GM18519 (cell line): ENCODE measurements around the gene OGFR.

ENCODE experiments used
- ATAC-seq: cut with Tn5 transposase; IDR thresholded peaks from one replicate; pipeline ENCODE4 v1.9.1; 2021; ENCODE audit warnings: mild to moderate bottlenecking, moderate library complexity; ENCODE audit not compliant: unreplicated experiment, low FRiP score

Gene OGFR, protein sequence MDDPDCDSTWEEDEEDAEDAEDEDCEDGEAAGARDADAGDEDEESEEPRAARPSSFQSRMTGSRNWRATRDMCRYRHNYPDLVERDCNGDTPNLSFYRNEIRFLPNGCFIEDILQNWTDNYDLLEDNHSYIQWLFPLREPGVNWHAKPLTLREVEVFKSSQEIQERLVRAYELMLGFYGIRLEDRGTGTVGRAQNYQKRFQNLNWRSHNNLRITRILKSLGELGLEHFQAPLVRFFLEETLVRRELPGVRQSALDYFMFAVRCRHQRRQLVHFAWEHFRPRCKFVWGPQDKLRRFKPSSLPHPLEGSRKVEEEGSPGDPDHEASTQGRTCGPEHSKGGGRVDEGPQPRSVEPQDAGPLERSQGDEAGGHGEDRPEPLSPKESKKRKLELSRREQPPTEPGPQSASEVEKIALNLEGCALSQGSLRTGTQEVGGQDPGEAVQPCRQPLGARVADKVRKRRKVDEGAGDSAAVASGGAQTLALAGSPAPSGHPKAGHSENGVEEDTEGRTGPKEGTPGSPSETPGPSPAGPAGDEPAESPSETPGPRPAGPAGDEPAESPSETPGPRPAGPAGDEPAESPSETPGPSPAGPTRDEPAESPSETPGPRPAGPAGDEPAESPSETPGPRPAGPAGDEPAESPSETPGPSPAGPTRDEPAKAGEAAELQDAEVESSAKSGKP

DNA sequence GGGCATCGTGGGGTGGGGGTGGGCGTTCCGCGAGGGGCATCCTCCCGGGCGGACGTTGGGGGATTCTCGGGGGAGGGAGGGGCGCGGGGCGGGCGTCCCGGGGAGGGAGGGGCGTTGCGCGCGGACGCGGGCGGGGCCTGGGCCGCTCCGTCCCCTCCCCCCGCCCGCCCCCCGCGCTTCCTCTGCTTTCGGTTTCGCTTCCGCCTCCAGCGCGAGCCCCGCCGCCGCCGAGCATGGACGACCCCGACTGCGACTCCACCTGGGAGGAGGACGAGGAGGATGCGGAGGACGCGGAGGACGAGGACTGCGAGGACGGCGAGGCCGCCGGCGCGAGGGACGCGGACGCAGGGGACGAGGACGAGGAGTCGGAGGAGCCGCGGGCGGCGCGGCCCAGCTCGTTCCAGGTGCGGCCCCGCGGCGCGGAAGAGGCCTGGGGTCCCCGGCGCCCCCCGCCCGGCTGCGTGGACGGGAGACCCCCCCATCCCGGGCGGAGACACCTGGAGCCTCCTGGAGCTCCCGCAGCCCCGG lies at the start of gene OGFR:
TSS of gene OGFR (plus strand) at position 209 of the 528 bp plus-strand sequence. CDS start at position 234, 25 bp downstream.
- no peak for ATAC-seq

DNA sequence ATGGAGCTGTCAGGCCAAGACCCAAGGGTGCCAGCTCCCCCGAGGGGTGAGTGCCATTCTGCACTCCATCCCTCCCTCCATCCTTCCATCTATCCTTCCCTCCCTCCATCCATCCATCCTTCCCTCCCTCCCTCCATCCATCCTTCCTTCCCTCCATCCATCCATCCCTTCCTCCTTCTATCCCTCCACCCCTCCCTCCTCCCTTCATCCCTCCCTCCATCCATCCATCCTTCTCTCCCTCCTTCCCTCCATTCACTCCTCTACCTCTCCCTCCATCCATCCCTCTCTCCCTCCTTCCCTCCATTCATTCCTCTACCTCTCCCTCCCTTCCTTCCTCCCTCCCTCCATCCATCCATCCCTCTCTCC lies 49.7 kb upstream of the OGFR start:
- no peak for ATAC-seq

GRCh38 chr20:62755817-62756724 lies 48.6 kb upstream of the OGFR start:
- no peak for ATAC-seq

DNA sequence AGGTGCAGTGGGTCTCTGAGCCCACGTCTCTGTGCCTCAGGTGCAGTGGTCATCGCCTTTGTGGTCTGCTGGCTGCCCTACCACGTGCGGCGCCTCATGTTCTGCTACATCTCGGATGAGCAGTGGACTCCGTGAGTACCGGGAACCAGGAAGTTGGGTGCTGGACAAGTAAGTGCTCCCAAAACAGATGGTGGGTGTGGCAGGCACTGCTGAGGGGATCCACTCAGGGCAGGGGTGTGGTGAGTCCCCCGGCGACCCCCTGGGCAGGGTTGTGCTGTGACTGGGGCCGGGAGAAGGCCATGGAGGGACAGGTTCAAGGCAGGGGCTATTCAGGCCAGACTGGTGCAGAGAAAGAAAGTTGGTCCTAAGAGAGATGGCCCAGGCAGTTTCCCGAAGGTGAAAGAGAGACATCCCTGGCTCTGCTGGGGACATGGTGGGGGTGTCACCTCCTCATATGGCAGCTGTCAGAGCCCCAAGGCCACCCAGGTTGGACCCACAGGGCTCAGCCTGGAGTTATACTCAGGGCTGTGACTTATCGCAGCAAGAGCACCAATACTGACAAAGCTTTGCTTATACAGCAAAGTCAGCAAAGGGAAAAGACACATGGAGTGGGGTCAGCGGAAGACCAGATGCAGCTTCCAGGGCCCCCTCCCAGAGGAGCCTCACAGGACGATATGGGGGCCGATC lies 46.3 kb upstream of the OGFR start:
- no peak for ATAC-seq

- ATAC-seq = no peak
Measured at GRCh38 chr20:62759981-62760431, 44.6 kb upstream of the OGFR start.

DNA sequence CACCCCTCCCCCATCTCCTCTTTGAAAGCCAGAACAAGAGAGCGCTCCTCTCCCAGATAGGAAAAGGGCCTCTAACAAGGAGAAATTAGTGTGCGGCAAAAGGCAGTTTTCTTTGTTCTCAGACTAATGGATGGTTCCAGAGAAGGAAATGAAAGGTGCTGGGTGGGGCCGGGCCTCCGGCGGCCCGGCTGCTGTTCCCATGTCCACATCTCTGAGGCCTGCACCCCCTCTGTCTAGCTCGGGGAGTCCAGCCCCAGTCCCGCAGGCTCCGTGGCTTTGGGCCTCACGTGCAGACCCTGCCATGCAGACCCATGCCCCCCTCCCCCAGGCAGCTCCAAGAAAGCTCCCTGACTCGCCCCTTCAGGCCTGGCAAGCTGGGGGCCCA lies 44.2 kb upstream of the OGFR start:
- no peak for ATAC-seq

DNA sequence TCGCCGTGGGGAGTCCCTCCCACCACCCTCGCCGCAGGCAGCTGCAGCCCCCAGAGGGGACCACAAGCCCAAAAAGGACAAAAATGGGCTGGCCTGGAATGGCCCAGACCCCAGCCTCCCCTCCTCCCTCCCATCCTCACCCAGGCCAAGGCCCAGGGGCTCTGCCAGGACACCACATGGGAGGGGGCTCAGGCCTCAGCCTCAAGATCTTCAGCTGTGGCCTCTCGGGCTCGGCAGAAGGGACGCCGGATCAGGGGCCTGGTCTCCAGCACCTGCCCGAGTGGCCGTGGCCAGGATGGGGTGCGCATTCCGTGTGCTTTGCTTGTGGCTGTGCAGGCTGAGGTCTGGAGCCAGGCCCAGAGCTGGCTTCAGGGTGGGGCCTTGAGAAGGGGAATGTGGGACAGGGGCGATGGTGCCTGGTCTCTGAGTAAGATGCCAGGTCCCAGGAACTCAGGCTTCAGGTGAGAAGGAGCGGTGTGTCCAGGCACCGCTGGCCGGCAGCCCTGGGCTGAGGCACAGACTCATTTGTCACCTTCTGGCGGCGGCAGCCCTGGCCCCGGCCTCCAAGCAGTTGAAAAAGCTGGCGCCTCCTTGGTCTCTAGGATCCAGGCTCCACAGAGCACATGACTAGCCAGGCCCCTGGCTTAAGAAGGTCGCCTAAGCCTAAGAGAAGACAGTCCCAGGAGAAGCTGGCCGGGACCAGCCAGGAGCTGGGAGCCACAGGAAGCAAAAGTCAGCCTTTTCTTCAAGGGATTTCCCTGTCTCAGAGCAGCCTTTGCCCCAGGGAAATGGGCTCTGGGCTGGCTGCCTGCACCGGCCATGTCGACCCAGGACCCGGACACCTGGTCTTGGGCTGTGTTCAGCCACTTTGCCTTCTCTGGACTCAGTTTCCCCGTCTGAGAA lies 43.5 kb upstream of the OGFR start:
- ATAC-seq = no peak

- no peak for ATAC-seq
Measured at GRCh38 chr20:62761759-62762131, 42.9 kb upstream of the OGFR start.

DNA sequence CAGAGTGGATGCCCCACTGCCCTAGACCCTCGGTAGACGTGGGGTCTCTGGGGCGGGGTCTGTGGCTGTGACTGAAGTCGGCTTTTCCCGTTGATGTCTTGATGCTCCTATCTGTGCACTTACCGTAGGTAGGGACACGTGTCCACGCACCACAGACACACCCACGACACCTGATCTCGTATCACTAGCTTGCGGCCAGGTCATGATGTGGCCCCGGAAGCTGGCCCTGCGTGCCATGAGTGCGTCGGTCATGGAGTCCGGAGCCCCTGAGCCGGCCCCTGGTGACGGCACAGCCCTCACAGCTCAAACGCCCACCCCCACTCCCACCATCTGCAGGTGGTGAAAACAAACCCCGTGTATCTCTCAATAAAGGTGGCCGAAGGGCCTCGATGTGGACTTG lies 42.3 kb upstream of the OGFR start:
- ATAC-seq = no peak

- ATAC-seq = no peak
Measured at GRCh38 chr20:62762801-62763368, 41.8 kb upstream of the OGFR start.

DNA sequence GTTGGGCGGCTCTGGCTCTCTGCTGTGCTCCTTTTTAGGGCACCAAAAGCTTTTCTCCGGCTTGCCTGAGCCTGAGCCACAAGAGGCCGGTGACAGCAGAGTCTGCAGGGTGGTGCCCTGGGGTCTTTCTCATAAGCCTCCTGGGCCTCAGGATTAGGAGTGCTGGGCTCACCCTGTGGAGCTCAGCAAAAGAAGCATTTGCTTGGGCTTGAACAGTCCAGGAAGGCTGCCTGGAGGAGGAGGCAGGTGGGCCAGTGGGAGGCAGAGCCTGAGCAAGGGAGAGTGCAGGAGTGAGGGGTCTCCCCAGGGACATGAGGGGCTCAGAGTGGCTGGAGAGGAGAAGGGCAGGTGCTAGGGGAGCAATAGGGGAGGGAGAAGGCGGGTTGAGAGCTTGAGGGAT lies 41.2 kb upstream of the OGFR start:
- no peak for ATAC-seq

DNA sequence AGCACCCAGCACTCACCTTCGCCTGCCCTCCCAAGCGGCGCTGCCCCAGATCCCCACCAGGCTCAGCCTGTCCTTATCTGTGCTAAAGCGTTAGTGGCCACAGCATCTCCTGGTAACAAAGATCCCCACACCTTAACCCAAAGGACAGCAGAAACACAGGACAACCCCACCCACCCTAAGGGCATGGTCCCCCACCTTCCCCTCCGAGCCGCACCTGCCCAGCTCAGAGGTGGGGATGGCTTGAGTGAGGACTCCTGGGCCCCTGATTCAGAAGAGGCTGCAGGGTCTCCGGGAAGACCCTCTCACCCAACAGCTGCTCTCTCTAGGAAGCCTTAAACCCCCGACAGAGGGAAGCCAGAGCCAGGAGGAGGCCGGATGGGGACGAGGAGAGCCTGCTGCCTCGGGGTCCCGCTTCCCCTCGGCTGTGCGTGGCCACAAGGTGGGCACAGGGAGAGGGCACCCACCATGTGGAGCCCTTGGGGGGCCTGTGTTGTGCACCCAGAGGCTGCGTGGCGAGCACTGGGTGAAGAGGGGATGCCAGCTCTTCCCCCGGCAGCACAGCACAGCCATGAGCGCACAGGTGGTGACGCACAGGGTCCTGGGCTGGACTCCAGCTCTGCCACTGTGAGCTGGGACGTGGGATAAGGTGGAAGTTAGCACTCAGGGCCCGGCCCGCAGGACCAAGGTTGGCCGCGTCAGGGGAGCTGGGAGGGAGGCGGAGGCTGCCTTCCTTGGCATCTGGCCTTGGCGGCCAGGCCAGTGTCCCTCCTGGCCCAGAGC lies 40.3 kb upstream of the OGFR start:
- ATAC-seq = no peak

- no peak for ATAC-seq
Measured at GRCh38 chr20:62765021-62765420, 39.6 kb upstream of the OGFR start.

DNA sequence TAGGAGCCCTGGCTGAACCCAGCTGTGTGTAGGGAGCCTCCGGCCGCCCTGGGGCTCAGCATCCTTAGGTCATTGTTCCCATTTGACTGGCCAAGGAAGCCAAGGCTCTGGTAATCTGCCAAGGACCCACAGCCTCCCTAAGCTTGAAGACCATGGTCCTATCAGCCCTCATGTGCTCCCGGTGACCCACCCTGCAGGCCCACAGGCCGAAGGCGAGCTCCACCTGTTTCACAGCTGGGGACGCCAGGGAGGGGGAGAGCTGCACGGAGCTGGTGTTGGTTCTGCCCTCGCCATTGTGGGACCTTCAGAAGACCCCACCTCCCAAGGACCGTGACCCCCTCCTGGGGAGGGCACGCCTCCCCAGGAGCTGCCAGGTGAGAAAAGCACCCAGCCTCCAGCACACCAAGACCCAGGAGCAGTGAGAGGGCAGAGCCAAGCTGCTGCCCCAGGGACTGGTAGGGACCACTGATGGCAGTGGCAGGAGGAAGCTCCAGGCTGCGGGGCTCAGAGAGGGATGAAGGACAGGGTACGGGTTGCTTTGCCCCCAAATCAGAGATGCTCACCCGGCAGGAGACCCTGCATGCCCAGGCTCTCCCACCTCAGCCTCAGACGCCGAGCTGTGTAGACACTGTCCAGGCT lies 39.1 kb upstream of the OGFR start:
- no peak for ATAC-seq

DNA sequence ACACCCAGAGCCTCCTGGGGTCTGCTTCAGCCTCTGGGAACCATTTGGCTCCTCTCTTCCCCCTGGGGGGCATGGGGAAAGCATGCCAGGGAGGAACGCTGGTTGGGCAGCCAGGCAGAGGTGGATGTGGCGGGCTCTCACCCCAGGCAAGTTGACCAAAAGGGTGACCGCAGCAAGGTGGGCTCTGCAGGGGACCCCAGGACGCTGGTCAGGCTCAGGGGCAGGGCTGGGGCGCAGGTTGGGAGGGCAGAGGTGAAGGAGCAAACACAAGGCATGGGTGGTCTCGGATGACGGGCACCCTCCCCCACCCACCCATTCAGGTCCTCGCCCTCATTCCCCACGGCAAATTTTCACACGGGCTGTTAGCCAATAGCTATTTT lies 38.6 kb upstream of the OGFR start:
- ATAC-seq = no peak

- no peak for ATAC-seq
Measured at GRCh38 chr20:62766716-62767115, 37.9 kb upstream of the OGFR start.

GRCh38 chr20:62768234-62768546 lies 36.4 kb upstream of the OGFR start:
- ATAC-seq = no peak
